Type B pancreatic cell (in vitro differentiated cells): ENCODE measurements around the gene PCNX3. TPM values are rescaled to one million over a fixed set of nuclear protein-coding genes. Genes with fewer than 3 reads are reported as not detected.

Experiments
- DNase-seq: peaks from one replicate; pipeline ENCODE4 v3.0.0; 2021; ENCODE audit warnings: mixed read lengths; ENCODE audit not compliant: unreplicated experiment; ENCODE audit errors: extremely low spot score
- H3K27ac Mint-ChIP-seq: 2 replicates; pipeline ENCODE4 v1.8.0; 2021; ENCODE audit warnings: mild to moderate bottlenecking, mixed read lengths
- H3K27me3 Mint-ChIP-seq: 2 replicates; pipeline ENCODE4 v1.8.0; 2021; ENCODE audit warnings: mixed read lengths
- H3K36me3 Mint-ChIP-seq: 2 replicates; pipeline ENCODE4 v1.8.0; 2021; ENCODE audit warnings: mixed read lengths
- H3K4me1 Mint-ChIP-seq: one replicate; pipeline ENCODE4 v1.8.0; 2021; ENCODE audit warnings: mixed read lengths; ENCODE audit not compliant: unreplicated experiment
- H3K4me3 Mint-ChIP-seq: 2 replicates; pipeline ENCODE4 v1.8.0; 2021; ENCODE audit warnings: mild to moderate bottlenecking, mixed read lengths
- H3K9me3 Mint-ChIP-seq: 2 replicates; pipeline ENCODE4 v1.8.0; 2021; ENCODE audit warnings: mixed read lengths
- CTCF ChIP-seq: fragments of 200-600 bp; sonication (generic); conservative IDR thresholded peaks from 2 replicates; pipeline ENCODE4 v1.5.0; 2021; ENCODE audit warnings: antibody characterized with exemption, mild to moderate bottlenecking
- total RNA-seq: library from RNA; stranded (reverse); gene quantifications from 2 replicates; pipeline ENCODE4 v1.2.1, GENCODE V29; 2021; ENCODE audit warnings: low replicate concordance

Gene PCNX3
- total RNA-seq, 1 donor from 2014 or later = 44.9 TPM

GRCh38 chr11:65607614-65608426 lies 7.8 kb upstream of the PCNX3 start:
- Mint-ChIP-seq H3K27ac (no peak overlapping the region), H3K4me3 (peak overlapping the region; percentile 52), H3K36me3 (peaks cover 13% of the 10 kb centered on the region), H3K9me3 (no peaks in the 10 kb centered on the region), H3K4me1 (peaks cover 23% of the 10 kb centered on the region), H3K27me3 (no peaks in the 10 kb centered on the region)
- DNase-seq = no peak
- no peak for TF ChIP-seq CTCF

DNA sequence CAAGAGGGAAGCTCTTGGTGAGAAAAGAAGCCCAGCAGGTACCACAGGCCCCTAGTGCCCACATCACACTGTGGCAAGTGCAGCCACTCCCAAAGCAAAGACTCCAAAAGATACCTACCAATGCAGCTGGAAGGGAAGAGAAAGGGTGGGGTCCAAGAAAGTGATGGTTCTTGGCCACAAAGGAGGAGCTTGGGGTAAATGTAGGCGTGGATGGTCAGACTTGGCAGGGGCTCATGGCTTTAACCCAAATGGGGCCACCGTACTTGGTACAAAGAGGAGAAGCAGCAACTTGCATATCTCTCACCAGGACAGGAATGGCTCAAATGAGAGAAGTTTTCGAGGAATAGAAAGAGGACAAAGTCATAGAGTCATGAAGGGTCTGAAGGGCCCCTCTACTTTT lies 6.3 kb upstream of the PCNX3 start:
- H3K4me1 Mint-ChIP-seq = peaks cover 23% of the 10 kb centered on the region
- H3K27ac Mint-ChIP-seq = no peak overlapping the region
- H3K9me3 Mint-ChIP-seq = no peaks in the 10 kb centered on the region
- no peak overlapping the region for H3K4me3 Mint-ChIP-seq
- H3K36me3 Mint-ChIP-seq = peaks cover 8% of the 10 kb centered on the region
- H3K27me3 Mint-ChIP-seq = no peaks in the 10 kb centered on the region
- TF ChIP-seq CTCF = no peak
- no peak for DNase-seq

- Mint-ChIP-seq H3K4me3 (peak overlapping the region; percentile 47), H3K36me3 (peaks cover 8% of the 10 kb centered on the region), H3K27me3 (no peaks in the 10 kb centered on the region), H3K9me3 (no peaks in the 10 kb centered on the region), H3K4me1 (peaks cover 23% of the 10 kb centered on the region), H3K27ac (peak overlapping the region; percentile 31)
- no peak for DNase-seq
- TF ChIP-seq CTCF = no peak
These were observed 5.9 kb upstream of the PCNX3 start for GRCh38 chr11:65609665-65610064.

DNA sequence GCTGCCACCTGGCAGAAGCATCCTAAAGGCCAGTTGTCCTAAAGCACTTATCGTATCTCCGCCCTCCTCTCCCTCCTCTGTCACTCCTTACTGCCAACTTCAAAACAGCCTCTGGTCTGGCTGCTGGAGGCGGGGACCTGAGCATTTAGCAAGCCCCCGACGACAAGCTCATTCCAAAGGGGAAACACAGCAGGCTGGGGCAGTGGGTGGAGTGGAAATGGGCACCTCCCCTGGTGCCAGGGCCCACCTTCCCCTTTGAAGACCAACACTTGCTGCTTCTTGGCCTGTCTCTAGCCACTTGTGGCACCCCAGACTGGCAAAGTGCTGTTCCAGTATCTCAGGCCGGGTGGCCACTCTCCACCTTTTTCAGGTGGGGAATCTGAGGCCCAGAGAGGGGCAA lies 5.2 kb upstream of the PCNX3 start:
- TF ChIP-seq CTCF = no peak
- peak overlapping the region; percentile 47 for H3K4me3 Mint-ChIP-seq
- H3K4me1 Mint-ChIP-seq = peaks cover 23% of the 10 kb centered on the region
- no peak overlapping the region for H3K27ac Mint-ChIP-seq
- H3K36me3 Mint-ChIP-seq = peaks cover 8% of the 10 kb centered on the region
- H3K27me3 Mint-ChIP-seq = no peaks in the 10 kb centered on the region
- no peaks in the 10 kb centered on the region for H3K9me3 Mint-ChIP-seq
- no peak for DNase-seq

- DNase-seq = no peak
- Mint-ChIP-seq H3K9me3 (no peaks in the 10 kb centered on the region), H3K4me3 (peak overlapping the region; percentile 34), H3K27ac (no peak overlapping the region), H3K4me1 (peaks cover 23% of the 10 kb centered on the region), H3K36me3 (peaks cover 8% of the 10 kb centered on the region), H3K27me3 (no peaks in the 10 kb centered on the region)
- no peak for TF ChIP-seq CTCF
These were observed 4.4 kb upstream of the PCNX3 start for GRCh38 chr11:65611028-65611757.
